NT2/D1 (cell line): ENCODE data around the gene MARCHF9.

Experiments
- SUZ12 ChIP-seq: IDR thresholded peaks from 2 replicates; pipeline ENCODE4 v1.6.1; 2011; ENCODE audit not compliant: insufficient read length, insufficient read depth; ENCODE audit errors: extremely low read depth
- YY1 ChIP-seq: IDR thresholded peaks from 2 replicates; pipeline ENCODE4 v1.6.1; 2011; ENCODE audit not compliant: insufficient read length, insufficient read depth
- ZNF274 ChIP-seq: IDR thresholded peaks from 2 replicates; pipeline ENCODE4 v1.6.1; 2011; ENCODE audit warnings: mild to moderate bottlenecking, low read depth, low read length

DNA sequence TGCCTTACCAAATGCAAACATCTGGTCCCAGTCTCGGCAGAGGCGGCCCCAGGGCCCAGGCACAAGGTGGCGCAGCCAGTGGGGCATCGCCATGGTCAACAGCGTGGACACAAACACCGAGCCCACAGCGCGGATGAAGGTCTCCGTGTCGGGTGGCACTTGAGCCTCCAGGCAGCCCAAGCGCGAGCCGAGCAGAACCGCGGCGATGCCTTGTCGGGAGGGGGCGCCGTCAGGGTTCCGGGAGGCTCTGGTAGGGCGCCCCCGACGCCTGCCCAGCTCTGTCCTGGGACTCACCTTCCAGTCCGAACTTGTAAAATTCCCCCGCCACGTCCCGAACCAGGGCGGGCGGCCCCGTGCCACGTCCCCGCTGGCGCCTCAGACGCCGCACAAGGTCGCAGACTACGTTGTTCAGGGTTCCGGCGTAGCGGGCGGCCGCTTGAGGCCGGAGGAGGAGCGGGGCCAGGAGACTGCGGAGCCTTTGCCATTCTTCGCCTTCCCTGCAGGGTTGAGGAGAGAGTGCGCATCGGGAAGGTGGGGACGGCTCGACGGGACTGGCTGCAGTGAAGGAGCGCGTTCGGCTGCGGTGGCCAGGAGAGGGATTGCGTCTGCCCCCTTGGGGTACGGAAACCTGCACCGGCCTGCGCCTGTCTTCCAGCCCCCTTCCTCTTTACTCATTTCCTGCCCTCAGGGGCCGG lies 10.2 kb downstream of the MARCHF9 start:
- TF ChIP-seq SUZ12: peak; percentile 14
- TF ChIP-seq YY1: no peak
- TF ChIP-seq ZNF274: no peak
